ENCODE measurements around the gene USP7. TPM values are rescaled to one million over a fixed set of nuclear protein-coding genes. Genes with fewer than 3 reads are reported as not detected.

USP7 gene
- polyA plus RNA-seq, 2 of the 4 experiments (the other 2 are of a cell fraction) = 39.6 to 65.9 TPM

DNA sequence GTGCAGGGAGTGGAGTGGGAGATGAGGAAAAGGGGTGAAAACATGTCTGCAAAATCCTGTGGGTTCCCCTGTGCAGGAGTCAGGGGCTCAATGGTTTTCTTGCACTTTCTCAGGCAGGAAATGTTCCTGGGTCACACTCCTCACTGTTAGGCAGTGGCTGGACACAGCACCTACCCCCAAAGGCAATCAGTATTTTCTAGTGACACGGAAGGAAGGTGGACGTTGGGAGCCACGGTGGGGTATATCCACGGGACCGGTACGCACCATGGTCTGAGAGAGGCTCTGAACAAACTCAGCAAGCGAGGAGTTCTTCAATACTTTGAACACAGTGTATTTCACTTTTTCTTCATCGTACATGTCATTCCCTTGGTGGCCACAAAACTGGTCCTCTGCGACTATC is 60.7 kb downstream of the USP7 start:
- 94% methylated on average over 9 of the region's 9 CpGs for WGBS (ENCODE audit: missing lambda C conversion rate)
- CTCF ChIA-PET = interaction anchor here (0.7 to 2.4 kb wide), 2 partner anchors 33 to 1285 kb away, joined by 3 to 8 read pairs; no protein-coding TSS in a partner anchor
- H3K4me3 ChIP-seq = no peak overlapping the region

GRCh38 chr16:8901320-8901861 is 62.3 kb downstream of the USP7 start:
- no peak for FAIRE-seq
- CTCF ChIA-PET = interaction anchor here (1.0 to 14.0 kb wide), 6 partner anchors 11 to 237 kb away, joined by 3 to 147 read pairs (median 6); partner anchors contain the start of gene LITAFD
- WGBS (ENCODE audit: missing lambda C conversion rate) = 88% methylated on average over 13 of the region's 13 CpGs

More for the DNA sequence above, 60.7 kb downstream of the USP7 start:
- no peak overlapping the region for H3K27ac ChIP-seq
- no peaks in the 10 kb centered on the region for H3K4me1 ChIP-seq
- ATAC-seq (no peak), FAIRE-seq (no peak), DNase-seq (ENCODE audit: low read depth in 1 of 2, low spot score in 1 of 2) (no peak)
- no peaks in the 10 kb centered on the region for H3K9me3 ChIP-seq
- POLR2A ChIA-PET = no interaction called here
- no peak overlapping the region for H3K4me2 ChIP-seq
- no peak for TF ChIP-seq FOXS1 (CRISPR knock-in tag; IDR thresholded peaks at IDR 0.05)
- no peak for TF ChIP-seq ESRRA (IDR thresholded peaks at IDR 0.05; ENCODE audit: borderline replicate concordance, low read length)
- no peak for TF ChIP-seq ZFP36 (IDR thresholded peaks at IDR 0.05; ENCODE audit: borderline replicate concordance, partially characterized antibody)
- no peak for TF ChIP-seq FOSL2 (IDR thresholded peaks at IDR 0.05)
- TF ChIP-seq FOSL2 (CRISPR knock-in tag; IDR thresholded peaks at IDR 0.05) = no peak
- no peak for TF ChIP-seq E2F6 (IDR thresholded peaks at IDR 0.05; ENCODE audit: borderline replicate concordance, low read depth)
- no peak for TF ChIP-seq CHD2 (IDR thresholded peaks at IDR 0.05; ENCODE audit: low read length, partially characterized antibody)
- TF ChIP-seq HOXB5 (CRISPR knock-in tag; IDR thresholded peaks at IDR 0.05) = no peak
- TF ChIP-seq HEYL (CRISPR knock-in tag; IDR thresholded peaks at IDR 0.05) = no peak

DNA sequence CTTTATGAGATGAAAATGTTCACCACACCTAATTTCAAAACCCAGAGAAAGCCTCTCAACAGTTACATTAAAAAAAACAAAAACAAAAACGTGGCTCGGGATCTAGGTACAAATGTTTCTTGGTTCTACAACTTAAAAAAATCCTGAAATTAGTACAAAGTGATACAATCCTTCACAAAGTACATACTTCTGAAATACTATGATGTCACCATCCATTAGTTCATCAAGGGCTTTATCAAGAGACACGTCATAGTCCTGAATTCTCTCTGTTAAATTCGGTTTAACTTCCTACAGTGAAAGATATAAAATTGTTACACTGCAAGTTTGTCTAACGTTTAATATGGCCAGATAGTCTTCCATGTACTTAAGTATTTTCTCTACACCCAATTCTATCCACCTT is 63.4 kb downstream of the USP7 start:
- 86% methylated on average over 5 of the region's 5 CpGs for WGBS (ENCODE audit: missing lambda C conversion rate)
- no peak overlapping the region for H3K4me2 ChIP-seq
- no peak for TF ChIP-seq EHF (CRISPR knock-in tag; IDR thresholded peaks at IDR 0.05)
- no peak for TF ChIP-seq ATOH8 (CRISPR knock-in tag; IDR thresholded peaks at IDR 0.05; ENCODE audit: low read depth)
- TF ChIP-seq JUNB (IDR thresholded peaks at IDR 0.05) = no peak
- TF ChIP-seq ELK1 (IDR thresholded peaks at IDR 0.05; ENCODE audit: low read depth, low read length) = no peak
- no peak for TF ChIP-seq POLR2AphosphoS2 (conservative IDR thresholded peaks at IDR 0.05; ENCODE audit: low read length)
- TF ChIP-seq NFE2L2 (conservative IDR thresholded peaks at IDR 0.05; ENCODE audit: low read length) = no peak
- no peak for TF ChIP-seq ZC3H11A (IDR thresholded peaks at IDR 0.05)
- no peak for TF ChIP-seq BHLHE40 (IDR thresholded peaks at IDR 0.05; ENCODE audit: low read depth, low read length)
- no peak for TF ChIP-seq FOSL2 (IDR thresholded peaks at IDR 0.05)
- TF ChIP-seq FOSL2 (CRISPR knock-in tag; IDR thresholded peaks at IDR 0.05) = no peak
- no peak for TF ChIP-seq RAD21 (conservative IDR thresholded peaks at IDR 0.05 in 1 of 2, IDR thresholded peaks at IDR 0.05 in 1 of 2)
- no peak for TF ChIP-seq HOXA7 (CRISPR knock-in tag; IDR thresholded peaks at IDR 0.05)
- ATAC-seq (no peak), FAIRE-seq (no peak), DNase-seq (ENCODE audit: low read depth in 1 of 2, low spot score in 1 of 2) (no peak)
- ChIA-PET CTCF (interaction anchor here (1.0 to 14.0 kb wide), 3 partner anchors 11 to 108 kb away, joined by 3 to 147 read pairs (median 10); partner anchors contain the start of gene LITAFD), POLR2A (no interaction called here)
- no peak overlapping the region for H3K4me3 ChIP-seq
- no peaks in the 10 kb centered on the region for H3K4me1 ChIP-seq
- H3K27ac ChIP-seq = no peak overlapping the region
- H3K9me3 ChIP-seq = no peaks in the 10 kb centered on the region

More at GRCh38 chr16:8901320-8901861, 62.3 kb downstream of the USP7 start:
- DNase-seq (ENCODE audit: low read depth in 1 of 2, low spot score in 1 of 2) = no peak
- no peak overlapping the region for H3K27ac ChIP-seq
- H3K4me1 ChIP-seq = no peaks in the 10 kb centered on the region
- no peak overlapping the region for H3K4me3 ChIP-seq
- ATAC-seq = no peak
- no peaks in the 10 kb centered on the region for H3K9me3 ChIP-seq
- TF ChIP-seq KDM1A (IDR thresholded peaks at IDR 0.05; ENCODE audit: low read depth) = no peak
- TF ChIP-seq MAFK (IDR thresholded peaks at IDR 0.05; ENCODE audit: partially characterized antibody) = peak; percentile 69
- TF ChIP-seq SREBF2 (IDR thresholded peaks at IDR 0.05) = no peak
- TF ChIP-seq, protein P1, sequence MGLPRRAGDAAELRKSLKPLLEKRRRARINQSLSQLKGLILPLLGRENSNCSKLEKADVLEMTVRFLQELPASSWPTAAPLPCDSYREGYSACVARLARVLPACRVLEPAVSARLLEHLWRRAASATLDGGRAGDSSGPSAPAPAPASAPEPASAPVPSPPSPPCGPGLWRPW (IDR thresholded peaks at IDR 0.05) = no peak
- POLR2A ChIA-PET = no interaction called here
- H3K4me2 ChIP-seq = no peak overlapping the region

All from A549 (cell line).